Epithelial cell of proximal tubule (primary cell): ENCODE data around the gene ARHGEF40. TPM values are rescaled to one million over a fixed set of nuclear protein-coding genes. Genes with fewer than 3 reads are reported as not detected.

Experiments used
- DNase-seq: peaks from one replicate; pipeline ENCODE4 v3.0.0-alpha.2; 2011; ENCODE audit warnings: low read depth
- H3K4me3 ChIP-seq: 2 replicates; pipeline ENCODE4 v1.5.1; 2011; ENCODE audit warnings: low read depth, mild to moderate bottlenecking, low read length
- total RNA-seq: library from RNA; depleted of rRNA; stranded (reverse); fragments of >200 nt; gene quantifications from 2 replicates; pipeline ENCODE4 v1.2.3, GENCODE V29; 2015
- TF ChIP-seq, protein P1 (sequence below): conservative IDR thresholded peaks from 2 replicates; pipeline ENCODE4 v1.5.1; 2012; ENCODE audit warnings: low read depth, mild to moderate bottlenecking, low read length

Gene ARHGEF40
- total RNA-seq, 1 donor from 2014 or later = 42.7 TPM

- DNase-seq = no peak
- peak overlapping the region; percentile 51 for H3K4me3 ChIP-seq
- TF ChIP-seq, protein P1, sequence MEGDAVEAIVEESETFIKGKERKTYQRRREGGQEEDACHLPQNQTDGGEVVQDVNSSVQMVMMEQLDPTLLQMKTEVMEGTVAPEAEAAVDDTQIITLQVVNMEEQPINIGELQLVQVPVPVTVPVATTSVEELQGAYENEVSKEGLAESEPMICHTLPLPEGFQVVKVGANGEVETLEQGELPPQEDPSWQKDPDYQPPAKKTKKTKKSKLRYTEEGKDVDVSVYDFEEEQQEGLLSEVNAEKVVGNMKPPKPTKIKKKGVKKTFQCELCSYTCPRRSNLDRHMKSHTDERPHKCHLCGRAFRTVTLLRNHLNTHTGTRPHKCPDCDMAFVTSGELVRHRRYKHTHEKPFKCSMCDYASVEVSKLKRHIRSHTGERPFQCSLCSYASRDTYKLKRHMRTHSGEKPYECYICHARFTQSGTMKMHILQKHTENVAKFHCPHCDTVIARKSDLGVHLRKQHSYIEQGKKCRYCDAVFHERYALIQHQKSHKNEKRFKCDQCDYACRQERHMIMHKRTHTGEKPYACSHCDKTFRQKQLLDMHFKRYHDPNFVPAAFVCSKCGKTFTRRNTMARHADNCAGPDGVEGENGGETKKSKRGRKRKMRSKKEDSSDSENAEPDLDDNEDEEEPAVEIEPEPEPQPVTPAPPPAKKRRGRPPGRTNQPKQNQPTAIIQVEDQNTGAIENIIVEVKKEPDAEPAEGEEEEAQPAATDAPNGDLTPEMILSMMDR = no peak
Observed at GRCh38 chr14:21025371-21026273, 44.5 kb upstream of the ARHGEF40 start.

- no peak for DNase-seq
- TF ChIP-seq, protein P1 = no peak
- no peak overlapping the region for H3K4me3 ChIP-seq
Observed at GRCh38 chr14:21026274-21026987, 43.7 kb upstream of the ARHGEF40 start.

- DNase-seq = no peak
- H3K4me3 ChIP-seq = no peak overlapping the region
- TF ChIP-seq, protein P1 = no peak
Observed at GRCh38 chr14:21026988-21027315, 43.2 kb upstream of the ARHGEF40 start.

DNA sequence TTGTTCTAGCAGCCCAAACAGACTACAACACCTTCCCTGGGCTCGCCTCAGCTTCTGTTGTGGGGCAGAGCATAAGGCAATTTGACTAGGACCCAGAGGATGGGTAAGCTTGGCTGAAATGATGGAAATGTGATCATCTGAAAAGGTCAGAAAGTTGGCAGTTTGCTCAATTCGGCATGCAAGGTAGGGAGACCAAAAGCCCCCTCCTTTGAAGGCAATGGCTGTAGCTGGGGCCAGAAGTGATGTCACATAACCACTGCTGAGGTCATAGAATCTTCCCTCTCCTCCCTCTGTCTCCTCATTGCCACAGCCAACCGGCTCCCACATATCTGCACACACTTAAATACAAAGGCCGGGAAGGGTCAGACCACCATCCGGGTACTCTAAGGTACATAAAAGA lies 40.2 kb upstream of the ARHGEF40 start, which contains the start of gene TPPP2:
TPPP2 (plus strand) TSS at position 301 of the 400 bp plus-strand sequence. CDS start 365 bp downstream, outside the sequence.
- no peak within 1 kb of the TSS for H3K4me3 ChIP-seq
- no peak for DNase-seq
- TF ChIP-seq, protein P1 = no peak

DNA sequence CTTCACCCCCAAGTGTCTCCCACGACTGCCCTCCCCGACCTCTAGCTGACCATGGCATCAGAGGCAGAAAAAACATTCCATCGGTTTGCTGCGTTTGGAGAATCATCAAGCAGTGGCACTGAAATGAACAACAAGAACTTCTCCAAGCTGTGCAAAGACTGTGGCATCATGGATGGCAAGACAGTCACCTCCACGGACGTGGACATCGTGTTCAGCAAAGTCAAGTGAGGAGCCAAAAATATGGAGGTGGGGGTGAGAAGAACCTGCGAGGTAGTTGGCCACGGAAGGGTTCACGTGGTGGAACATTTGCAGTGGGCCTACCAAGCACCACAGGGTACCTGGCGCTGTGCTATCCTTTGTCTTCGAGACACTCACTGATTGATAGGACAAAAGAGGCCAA lies 39.6 kb upstream of the ARHGEF40 start:
- TF ChIP-seq, protein P1 = no peak
- H3K4me3 ChIP-seq = no peak overlapping the region
- no peak for DNase-seq

DNA sequence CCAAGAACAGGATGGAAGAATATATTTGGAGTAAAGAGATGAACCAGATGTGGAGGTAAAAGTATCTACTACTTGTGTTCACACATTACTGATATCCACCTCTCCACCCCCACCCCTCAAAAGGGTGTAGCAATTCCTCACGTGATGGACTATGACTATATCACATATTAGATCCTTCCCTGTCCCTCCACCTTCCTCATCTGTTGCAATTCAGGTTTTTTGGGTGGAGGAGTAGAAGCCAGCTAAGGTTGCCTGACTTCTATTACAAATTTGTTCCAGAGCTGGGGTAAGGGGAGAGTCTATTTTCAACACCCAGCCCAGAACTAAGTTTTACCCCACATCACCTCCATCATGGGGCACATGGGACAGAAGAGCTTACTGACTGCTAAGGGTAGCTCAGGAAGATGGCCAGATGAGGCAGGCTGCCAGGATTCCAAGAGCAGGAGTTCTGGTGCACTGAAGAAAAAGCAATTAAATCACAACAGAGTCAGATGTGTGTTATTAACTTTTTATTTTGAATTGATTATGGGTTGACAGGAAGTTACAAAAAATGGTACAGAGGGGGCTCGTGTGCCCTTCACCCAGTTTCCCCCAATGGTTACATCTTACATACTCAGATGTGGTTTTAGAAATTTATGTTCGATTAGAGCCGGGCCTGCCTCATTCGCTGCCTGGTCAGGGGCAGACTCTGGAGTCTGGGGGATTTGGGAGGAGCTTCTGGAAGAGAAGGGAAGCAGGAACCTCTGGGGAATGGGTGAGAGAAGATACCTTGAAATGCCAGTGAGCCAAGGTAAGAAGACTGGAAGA lies 37.6 kb upstream of the ARHGEF40 start:
- no peak overlapping the region for H3K4me3 ChIP-seq
- TF ChIP-seq, protein P1 = no peak
- DNase-seq = no peak
